ENCODE results near the gene ST6GALNAC5.

DNA sequence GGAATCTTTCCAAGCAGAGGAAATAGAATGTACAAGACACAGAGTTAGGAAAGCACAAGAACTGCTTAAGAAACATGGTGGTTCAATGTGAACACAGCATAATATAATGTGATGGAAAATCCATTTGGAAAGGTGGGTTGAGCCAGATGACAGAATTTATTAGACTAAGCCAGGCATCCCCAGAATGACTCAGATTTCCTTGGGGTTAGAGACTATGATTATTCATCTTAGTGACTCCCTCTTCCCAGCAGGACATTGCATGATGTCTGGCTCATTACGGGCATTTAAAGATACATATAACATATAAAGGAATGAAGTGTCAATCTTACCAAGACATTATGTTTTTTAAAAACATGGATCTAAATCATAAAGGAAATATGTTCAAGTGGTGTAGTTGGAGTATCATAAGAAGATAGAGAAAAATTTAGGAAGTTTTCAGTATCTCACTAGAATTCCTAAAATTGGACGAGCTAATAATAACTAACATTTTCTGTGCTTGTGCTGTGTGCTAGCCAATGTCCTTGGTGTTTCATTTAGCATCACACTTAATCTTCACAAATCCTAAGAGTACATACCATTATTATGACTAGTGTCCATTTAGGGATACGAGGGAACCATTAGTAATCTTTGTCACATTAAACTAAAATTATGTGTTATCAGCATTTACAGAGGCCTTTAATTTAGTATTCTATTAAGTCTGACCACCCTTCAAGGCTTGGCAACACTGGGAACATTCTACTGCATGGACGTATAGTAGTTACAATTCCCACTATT is 41.0 kb upstream of the ST6GALNAC5 start:
- TF ChIP-seq, protein P1, sequence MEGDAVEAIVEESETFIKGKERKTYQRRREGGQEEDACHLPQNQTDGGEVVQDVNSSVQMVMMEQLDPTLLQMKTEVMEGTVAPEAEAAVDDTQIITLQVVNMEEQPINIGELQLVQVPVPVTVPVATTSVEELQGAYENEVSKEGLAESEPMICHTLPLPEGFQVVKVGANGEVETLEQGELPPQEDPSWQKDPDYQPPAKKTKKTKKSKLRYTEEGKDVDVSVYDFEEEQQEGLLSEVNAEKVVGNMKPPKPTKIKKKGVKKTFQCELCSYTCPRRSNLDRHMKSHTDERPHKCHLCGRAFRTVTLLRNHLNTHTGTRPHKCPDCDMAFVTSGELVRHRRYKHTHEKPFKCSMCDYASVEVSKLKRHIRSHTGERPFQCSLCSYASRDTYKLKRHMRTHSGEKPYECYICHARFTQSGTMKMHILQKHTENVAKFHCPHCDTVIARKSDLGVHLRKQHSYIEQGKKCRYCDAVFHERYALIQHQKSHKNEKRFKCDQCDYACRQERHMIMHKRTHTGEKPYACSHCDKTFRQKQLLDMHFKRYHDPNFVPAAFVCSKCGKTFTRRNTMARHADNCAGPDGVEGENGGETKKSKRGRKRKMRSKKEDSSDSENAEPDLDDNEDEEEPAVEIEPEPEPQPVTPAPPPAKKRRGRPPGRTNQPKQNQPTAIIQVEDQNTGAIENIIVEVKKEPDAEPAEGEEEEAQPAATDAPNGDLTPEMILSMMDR (conservative IDR thresholded peaks at IDR 0.05 in 1 of 2, IDR thresholded peaks at IDR 0.05 in 1 of 2; ENCODE audit: extremely low read depth in 1 of 2, insufficient read depth in 1 of 2, low read depth in 1 of 2, low read length in 2 of 2), result no peak
- TF ChIP-seq EZH2 (IDR thresholded peaks at IDR 0.05; ENCODE audit: borderline replicate concordance, low read length), result no peak

Data from mammary epithelial cell (primary cell).